ENCODE data around the gene LIPK. TPM values are rescaled to one million over a fixed set of nuclear protein-coding genes. Genes with fewer than 3 reads are reported as not detected.

LIPK gene
- total and polyA plus RNA-seq, 2 experiments from 2014 or later = not detected

DNA sequence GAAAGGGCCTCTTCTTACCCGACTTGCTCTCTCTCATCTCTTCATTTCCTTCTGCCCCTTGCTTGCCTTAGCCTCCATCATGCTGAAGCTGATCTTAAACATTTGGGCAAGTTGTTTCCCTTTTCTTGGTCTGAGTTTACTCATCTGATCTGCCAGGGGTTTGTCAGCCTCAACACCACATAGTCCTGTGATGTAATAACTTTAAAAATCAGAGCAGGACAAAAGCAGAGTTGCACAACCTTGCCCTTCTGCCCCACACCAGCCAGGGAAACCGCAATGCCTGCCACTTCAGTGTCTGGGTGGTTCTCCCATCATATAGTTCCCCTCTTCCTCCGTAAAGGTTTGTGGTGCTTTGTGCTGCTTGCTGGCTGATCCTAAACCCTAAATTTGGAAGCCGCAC lies 86.6 kb downstream of the LIPK start:
- Mint-ChIP-seq H3K9me3 (no peaks in the 10 kb centered on the region), H3K4me1 (peaks cover 4% of the 10 kb centered on the region; the same call in 1 of the 3 replicates), H3K36me3 (ENCODE audit: low read depth) (no peaks in the 10 kb centered on the region), H3K27me3 (ENCODE audit: insufficient read depth, low read depth, poor library complexity) (peaks cover 2% of the 10 kb centered on the region), H3K27ac (no peak overlapping the region), H3K4me3 (no peak overlapping the region)
- TF ChIP-seq EZH2 (IDR thresholded peaks at IDR 0.05; ENCODE audit: low read depth, unreplicated experiment) (no peak), NANOG (IDR thresholded peaks at IDR 0.05; ENCODE audit: borderline replicate concordance) (no peak), CREB1 (CRISPR knock-in tag; IDR thresholded peaks at IDR 0.05; ENCODE audit: low read depth) (no peak), STAT1 (IDR thresholded peaks at IDR 0.05; ENCODE audit: unreplicated experiment) (no peak), EZH2phosphoT487 (IDR thresholded peaks at IDR 0.05; ENCODE audit: unreplicated experiment) (no peak), ZNF331 (CRISPR knock-in tag; IDR thresholded peaks at IDR 0.05; ENCODE audit: low read depth) (no peak), JUNB (IDR thresholded peaks at IDR 0.05; ENCODE audit: unreplicated experiment) (no peak), POLR2AphosphoS5 (IDR thresholded peaks at IDR 0.05; ENCODE audit: low read depth) (no peak), ZNF114 (CRISPR knock-in tag; IDR thresholded peaks at IDR 0.05) (no peak)
- TF ChIP-seq, protein P1, sequence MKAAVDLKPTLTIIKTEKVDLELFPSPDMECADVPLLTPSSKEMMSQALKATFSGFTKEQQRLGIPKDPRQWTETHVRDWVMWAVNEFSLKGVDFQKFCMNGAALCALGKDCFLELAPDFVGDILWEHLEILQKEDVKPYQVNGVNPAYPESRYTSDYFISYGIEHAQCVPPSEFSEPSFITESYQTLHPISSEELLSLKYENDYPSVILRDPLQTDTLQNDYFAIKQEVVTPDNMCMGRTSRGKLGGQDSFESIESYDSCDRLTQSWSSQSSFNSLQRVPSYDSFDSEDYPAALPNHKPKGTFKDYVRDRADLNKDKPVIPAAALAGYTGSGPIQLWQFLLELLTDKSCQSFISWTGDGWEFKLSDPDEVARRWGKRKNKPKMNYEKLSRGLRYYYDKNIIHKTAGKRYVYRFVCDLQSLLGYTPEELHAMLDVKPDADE (IDR thresholded peaks at IDR 0.05) = no peak
- TF ChIP-seq, protein P2, sequence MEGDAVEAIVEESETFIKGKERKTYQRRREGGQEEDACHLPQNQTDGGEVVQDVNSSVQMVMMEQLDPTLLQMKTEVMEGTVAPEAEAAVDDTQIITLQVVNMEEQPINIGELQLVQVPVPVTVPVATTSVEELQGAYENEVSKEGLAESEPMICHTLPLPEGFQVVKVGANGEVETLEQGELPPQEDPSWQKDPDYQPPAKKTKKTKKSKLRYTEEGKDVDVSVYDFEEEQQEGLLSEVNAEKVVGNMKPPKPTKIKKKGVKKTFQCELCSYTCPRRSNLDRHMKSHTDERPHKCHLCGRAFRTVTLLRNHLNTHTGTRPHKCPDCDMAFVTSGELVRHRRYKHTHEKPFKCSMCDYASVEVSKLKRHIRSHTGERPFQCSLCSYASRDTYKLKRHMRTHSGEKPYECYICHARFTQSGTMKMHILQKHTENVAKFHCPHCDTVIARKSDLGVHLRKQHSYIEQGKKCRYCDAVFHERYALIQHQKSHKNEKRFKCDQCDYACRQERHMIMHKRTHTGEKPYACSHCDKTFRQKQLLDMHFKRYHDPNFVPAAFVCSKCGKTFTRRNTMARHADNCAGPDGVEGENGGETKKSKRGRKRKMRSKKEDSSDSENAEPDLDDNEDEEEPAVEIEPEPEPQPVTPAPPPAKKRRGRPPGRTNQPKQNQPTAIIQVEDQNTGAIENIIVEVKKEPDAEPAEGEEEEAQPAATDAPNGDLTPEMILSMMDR (conservative IDR thresholded peaks at IDR 0.05; ENCODE audit: low read depth in 2 of 2) = no peak
- TF ChIP-seq, protein P3, sequence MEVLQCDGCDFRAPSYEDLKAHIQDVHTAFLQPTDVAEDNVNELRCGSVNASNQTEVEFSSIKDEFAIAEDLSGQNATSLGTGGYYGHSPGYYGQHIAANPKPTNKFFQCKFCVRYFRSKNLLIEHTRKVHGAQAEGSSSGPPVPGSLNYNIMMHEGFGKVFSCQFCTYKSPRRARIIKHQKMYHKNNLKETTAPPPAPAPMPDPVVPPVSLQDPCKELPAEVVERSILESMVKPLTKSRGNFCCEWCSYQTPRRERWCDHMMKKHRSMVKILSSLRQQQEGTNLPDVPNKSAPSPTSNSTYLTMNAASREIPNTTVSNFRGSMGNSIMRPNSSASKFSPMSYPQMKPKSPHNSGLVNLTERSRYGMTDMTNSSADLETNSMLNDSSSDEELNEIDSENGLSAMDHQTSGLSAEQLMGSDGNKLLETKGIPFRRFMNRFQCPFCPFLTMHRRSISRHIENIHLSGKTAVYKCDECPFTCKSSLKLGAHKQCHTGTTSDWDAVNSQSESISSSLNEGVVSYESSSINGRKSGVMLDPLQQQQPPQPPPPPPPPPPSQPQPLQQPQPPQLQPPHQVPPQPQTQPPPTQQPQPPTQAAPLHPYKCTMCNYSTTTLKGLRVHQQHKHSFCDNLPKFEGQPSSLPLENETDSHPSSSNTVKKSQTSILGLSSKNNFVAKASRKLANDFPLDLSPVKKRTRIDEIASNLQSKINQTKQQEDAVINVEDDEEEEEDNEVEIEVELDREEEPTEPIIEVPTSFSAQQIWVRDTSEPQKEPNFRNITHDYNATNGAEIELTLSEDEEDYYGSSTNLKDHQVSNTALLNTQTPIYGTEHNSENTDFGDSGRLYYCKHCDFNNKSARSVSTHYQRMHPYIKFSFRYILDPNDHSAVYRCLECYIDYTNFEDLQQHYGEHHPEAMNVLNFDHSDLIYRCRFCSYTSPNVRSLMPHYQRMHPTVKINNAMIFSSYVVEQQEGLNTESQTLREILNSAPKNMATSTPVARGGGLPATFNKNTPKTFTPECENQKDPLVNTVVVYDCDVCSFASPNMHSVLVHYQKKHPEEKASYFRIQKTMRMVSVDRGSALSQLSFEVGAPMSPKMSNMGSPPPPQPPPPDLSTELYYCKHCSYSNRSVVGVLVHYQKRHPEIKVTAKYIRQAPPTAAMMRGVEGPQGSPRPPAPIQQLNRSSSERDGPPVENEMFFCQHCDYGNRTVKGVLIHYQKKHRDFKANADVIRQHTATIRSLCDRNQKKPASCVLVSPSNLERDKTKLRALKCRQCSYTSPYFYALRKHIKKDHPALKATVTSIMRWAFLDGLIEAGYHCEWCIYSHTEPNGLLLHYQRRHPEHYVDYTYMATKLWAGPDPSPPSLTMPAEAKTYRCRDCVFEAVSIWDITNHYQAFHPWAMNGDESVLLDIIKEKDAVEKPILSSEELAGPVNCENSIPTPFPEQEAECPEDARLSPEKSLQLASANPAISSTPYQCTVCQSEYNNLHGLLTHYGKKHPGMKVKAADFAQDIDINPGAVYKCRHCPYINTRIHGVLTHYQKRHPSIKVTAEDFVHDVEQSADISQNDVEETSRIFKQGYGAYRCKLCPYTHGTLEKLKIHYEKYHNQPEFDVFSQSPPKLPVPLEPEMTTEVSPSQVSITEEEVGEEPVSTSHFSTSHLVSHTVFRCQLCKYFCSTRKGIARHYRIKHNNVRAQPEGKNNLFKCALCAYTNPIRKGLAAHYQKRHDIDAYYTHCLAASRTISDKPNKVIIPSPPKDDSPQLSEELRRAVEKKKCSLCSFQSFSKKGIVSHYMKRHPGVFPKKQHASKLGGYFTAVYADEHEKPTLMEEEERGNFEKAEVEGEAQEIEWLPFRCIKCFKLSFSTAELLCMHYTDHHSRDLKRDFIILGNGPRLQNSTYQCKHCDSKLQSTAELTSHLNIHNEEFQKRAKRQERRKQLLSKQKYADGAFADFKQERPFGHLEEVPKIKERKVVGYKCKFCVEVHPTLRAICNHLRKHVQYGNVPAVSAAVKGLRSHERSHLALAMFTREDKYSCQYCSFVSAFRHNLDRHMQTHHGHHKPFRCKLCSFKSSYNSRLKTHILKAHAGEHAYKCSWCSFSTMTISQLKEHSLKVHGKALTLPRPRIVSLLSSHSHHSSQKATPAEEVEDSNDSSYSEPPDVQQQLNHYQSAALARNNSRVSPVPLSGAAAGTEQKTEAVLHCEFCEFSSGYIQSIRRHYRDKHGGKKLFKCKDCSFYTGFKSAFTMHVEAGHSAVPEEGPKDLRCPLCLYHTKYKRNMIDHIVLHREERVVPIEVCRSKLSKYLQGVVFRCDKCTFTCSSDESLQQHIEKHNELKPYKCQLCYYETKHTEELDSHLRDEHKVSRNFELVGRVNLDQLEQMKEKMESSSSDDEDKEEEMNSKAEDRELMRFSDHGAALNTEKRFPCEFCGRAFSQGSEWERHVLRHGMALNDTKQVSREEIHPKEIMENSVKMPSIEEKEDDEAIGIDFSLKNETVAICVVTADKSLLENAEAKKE (CRISPR knock-in tag; IDR thresholded peaks at IDR 0.05) = no peak
- TF ChIP-seq, protein P4, sequence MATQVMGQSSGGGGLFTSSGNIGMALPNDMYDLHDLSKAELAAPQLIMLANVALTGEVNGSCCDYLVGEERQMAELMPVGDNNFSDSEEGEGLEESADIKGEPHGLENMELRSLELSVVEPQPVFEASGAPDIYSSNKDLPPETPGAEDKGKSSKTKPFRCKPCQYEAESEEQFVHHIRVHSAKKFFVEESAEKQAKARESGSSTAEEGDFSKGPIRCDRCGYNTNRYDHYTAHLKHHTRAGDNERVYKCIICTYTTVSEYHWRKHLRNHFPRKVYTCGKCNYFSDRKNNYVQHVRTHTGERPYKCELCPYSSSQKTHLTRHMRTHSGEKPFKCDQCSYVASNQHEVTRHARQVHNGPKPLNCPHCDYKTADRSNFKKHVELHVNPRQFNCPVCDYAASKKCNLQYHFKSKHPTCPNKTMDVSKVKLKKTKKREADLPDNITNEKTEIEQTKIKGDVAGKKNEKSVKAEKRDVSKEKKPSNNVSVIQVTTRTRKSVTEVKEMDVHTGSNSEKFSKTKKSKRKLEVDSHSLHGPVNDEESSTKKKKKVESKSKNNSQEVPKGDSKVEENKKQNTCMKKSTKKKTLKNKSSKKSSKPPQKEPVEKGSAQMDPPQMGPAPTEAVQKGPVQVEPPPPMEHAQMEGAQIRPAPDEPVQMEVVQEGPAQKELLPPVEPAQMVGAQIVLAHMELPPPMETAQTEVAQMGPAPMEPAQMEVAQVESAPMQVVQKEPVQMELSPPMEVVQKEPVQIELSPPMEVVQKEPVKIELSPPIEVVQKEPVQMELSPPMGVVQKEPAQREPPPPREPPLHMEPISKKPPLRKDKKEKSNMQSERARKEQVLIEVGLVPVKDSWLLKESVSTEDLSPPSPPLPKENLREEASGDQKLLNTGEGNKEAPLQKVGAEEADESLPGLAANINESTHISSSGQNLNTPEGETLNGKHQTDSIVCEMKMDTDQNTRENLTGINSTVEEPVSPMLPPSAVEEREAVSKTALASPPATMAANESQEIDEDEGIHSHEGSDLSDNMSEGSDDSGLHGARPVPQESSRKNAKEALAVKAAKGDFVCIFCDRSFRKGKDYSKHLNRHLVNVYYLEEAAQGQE (IDR thresholded peaks at IDR 0.05; ENCODE audit: unreplicated experiment) = no peak
- DNase-seq (ENCODE audit: low spot score) = no peak
- H4K20me1 ChIP-seq (replicated peaks; ENCODE audit: insufficient read depth) = no peaks in the 10 kb centered on the region
- H3K27ac ChIP-seq (ENCODE audit: low read depth) = no peak overlapping the region
- H3K4me2 ChIP-seq = no peak overlapping the region
- H3K4me3 ChIP-seq = no peak overlapping the region
- no peak for ATAC-seq
- H3K36me3 ChIP-seq (ENCODE audit: insufficient read depth) = no peaks in the 10 kb centered on the region
- no peaks in the 10 kb centered on the region for H3K27me3 ChIP-seq (ENCODE audit: insufficient read depth)
- H3K9me2 ChIP-seq (ENCODE audit: insufficient read depth) = no peaks in the 10 kb centered on the region
- no peak overlapping the region for H2AFZ ChIP-seq
- H3K79me2 ChIP-seq (replicated peaks; ENCODE audit: insufficient read depth) = no peaks in the 10 kb centered on the region
- H3F3A ChIP-seq (replicated peaks; ENCODE audit: low read depth) = no peaks in the 10 kb centered on the region
- no peaks in the 10 kb centered on the region for H3K4me1 ChIP-seq (ENCODE audit: insufficient read depth)
